ENCODE results near the gene KBTBD13. TPM values are rescaled to one million over a fixed set of nuclear protein-coding genes. Genes with fewer than 3 reads are reported as not detected.
"Not testable (repeated sequence)": the region's sequence is repeated elsewhere in the genome, so short reads cannot be mapped to it uniquely, and the experiment has no call there.

Gene KBTBD13
- total RNA-seq, 1 donor from 2014 or later: not detected

GRCh38 chr15:65069779-65070546 lies 6.6 kb upstream of the KBTBD13 start:
- no peak for ATAC-seq

- no peak for ATAC-seq
These were observed 5.2 kb upstream of the KBTBD13 start for GRCh38 chr15:65071381-65071811.

GRCh38 chr15:65072027-65072426 lies 4.5 kb upstream of the KBTBD13 start:
- no peak for ATAC-seq

- ATAC-seq: no peak
These were observed 3.9 kb upstream of the KBTBD13 start for GRCh38 chr15:65072617-65073016.

GRCh38 chr15:65074946-65075345 lies 1.6 kb upstream of the KBTBD13 start:
- not testable (repeated sequence) for ATAC-seq

GRCh38 chr15:65075607-65076395 lies 745 bp upstream of the KBTBD13 start:
- not testable (repeated sequence) for ATAC-seq

GRCh38 chr15:65077291-65077980 lies 890 bp downstream of the KBTBD13 start:
- ATAC-seq: peak; percentile 15

- peak; percentile 59 for ATAC-seq
These were observed 1.4 kb downstream of the KBTBD13 start for GRCh38 chr15:65077981-65078352.

- no peak for ATAC-seq
These were observed 3.0 kb downstream of the KBTBD13 start for GRCh38 chr15:65079580-65079979.

GRCh38 chr15:65081270-65081669 lies 4.7 kb downstream of the KBTBD13 start:
- no peak for ATAC-seq

- no peak for ATAC-seq
These were observed 5.2 kb downstream of the KBTBD13 start for GRCh38 chr15:65081758-65082157.

- peak; percentile 46 for ATAC-seq
These were observed 5.9 kb downstream of the KBTBD13 start for GRCh38 chr15:65082303-65082953.

- no peak for ATAC-seq
These were observed 6.7 kb downstream of the KBTBD13 start for GRCh38 chr15:65083262-65083701.

GRCh38 chr15:65084500-65085206 lies 8.1 kb downstream of the KBTBD13 start:
- ATAC-seq: no peak

- no peak for ATAC-seq
These were observed 8.7 kb downstream of the KBTBD13 start for GRCh38 chr15:65085207-65085753.

GRCh38 chr15:65085990-65086679 lies 9.6 kb downstream of the KBTBD13 start:
- peak; percentile 21 for ATAC-seq

GRCh38 chr15:65086680-65087111 lies 10.2 kb downstream of the KBTBD13 start:
- peak; percentile 30 for ATAC-seq

- ATAC-seq: no peak
These were observed 10.9 kb downstream of the KBTBD13 start for GRCh38 chr15:65087411-65087810.

- ATAC-seq: peak; percentile 14
These were observed 11.5 kb downstream of the KBTBD13 start for GRCh38 chr15:65087873-65088642.

- ATAC-seq: peak; percentile 5
These were observed 12.1 kb downstream of the KBTBD13 start for GRCh38 chr15:65088643-65089021.

Data from esophagus mucosa (tissue), 1 donor.